Esophagus mucosa (tissue), 1 donor: ENCODE measurements around the gene HLA-E. TPM values are rescaled to one million over a fixed set of nuclear protein-coding genes. Genes with fewer than 3 reads are reported as not detected.

Experiments used
- total RNA-seq: library from RNA; stranded (reverse); gene quantifications from one replicate; pipeline ENCODE4 v1.2.4, GENCODE V29; 2023
- donor health status: DM: yes; HTN: yes; CAD: no.

Gene HLA-E
- total RNA-seq, 1 donor from 2014 or later = 190 TPM

Other genes with a start within 250 kb of the HLA-E start
- gene TRIM39, start 162.6 kb upstream of the HLA-E start, total RNA-seq = 9.6 TPM
- 46.0 TPM for gene RPP21, start 144.4 kb upstream of the HLA-E start, total RNA-seq
- gene GNL1, start 67.0 kb downstream of the HLA-E start, total RNA-seq = 32.5 TPM
- 3.5 TPM for gene PRR3, start 67.8 kb downstream of the HLA-E start, total RNA-seq
- gene ABCF1, start 81.9 kb downstream of the HLA-E start, total RNA-seq = 27.1 TPM
- 30.0 TPM for gene PPP1R10, start 127.7 kb downstream of the HLA-E start, total RNA-seq
- 48.2 TPM for gene MRPS18B, start 128.3 kb downstream of the HLA-E start, total RNA-seq
- gene ATAT1, start 137.4 kb downstream of the HLA-E start, total RNA-seq = 4.6 TPM
- gene C6orf136, start 157.6 kb downstream of the HLA-E start, total RNA-seq = 10.0 TPM
- 17.8 TPM for gene DHX16, start 183.5 kb downstream of the HLA-E start, total RNA-seq
- 22.9 TPM for gene PPP1R18, start 197.1 kb downstream of the HLA-E start, total RNA-seq
- 12.7 TPM for gene NRM, start 201.5 kb downstream of the HLA-E start, total RNA-seq
- gene MDC1, start 227.8 kb downstream of the HLA-E start, total RNA-seq = 15.7 TPM
- 327 TPM for gene TUBB, start 230.8 kb downstream of the HLA-E start, total RNA-seq